Esophagus muscularis mucosa (tissue), 3 donors: ENCODE data around the gene EED.

Source experiments
- POLR2A ChIP-seq: fragments of 450-650 bp; IDR thresholded peaks from one replicate; pipeline ENCODE4 v1.6.1; 2017; ENCODE audit warnings: antibody characterized with exemption, moderate library complexity, mild to moderate bottlenecking, low read depth
- POLR2AphosphoS5 ChIP-seq, 2 donors: sonication (generic); formaldehyde crosslinking; IDR thresholded peaks; one replicate each; pipeline ENCODE4 v1.6.1; 2017; ENCODE audit warnings: antibody characterized with exemption in 2 of 2
- TF ChIP-seq, protein P1 (sequence below), 3 experiments: fragments of 200-600 bp in 2 of 3; fragments of 450-650 bp in 1 of 3; sonication (generic) in 2 of 3; IDR thresholded peaks; one replicate each; pipeline ENCODE4 v1.5.1; 2017 to 2019; ENCODE audit warnings: antibody characterized with exemption in 3 of 3, mild to moderate bottlenecking in 2 of 3, moderate library complexity in 1 of 3

DNA sequence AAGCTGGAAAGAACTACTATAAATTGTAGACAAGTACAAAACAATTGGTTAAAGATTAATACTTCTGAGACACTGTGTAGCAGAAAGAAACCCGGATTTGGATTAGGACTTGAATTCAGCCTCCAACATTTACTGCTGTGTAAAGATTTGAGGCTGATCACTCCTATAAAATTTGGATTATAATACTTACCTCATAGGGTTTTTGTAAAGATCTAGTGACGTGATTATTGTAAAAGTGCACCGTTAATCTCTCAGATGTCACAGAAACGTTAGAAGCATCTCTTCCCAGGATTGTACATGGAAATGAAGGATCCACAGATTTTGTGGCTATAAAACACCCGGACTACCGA lies 57.2 kb downstream of the EED start:
- TF ChIP-seq, protein P1, sequence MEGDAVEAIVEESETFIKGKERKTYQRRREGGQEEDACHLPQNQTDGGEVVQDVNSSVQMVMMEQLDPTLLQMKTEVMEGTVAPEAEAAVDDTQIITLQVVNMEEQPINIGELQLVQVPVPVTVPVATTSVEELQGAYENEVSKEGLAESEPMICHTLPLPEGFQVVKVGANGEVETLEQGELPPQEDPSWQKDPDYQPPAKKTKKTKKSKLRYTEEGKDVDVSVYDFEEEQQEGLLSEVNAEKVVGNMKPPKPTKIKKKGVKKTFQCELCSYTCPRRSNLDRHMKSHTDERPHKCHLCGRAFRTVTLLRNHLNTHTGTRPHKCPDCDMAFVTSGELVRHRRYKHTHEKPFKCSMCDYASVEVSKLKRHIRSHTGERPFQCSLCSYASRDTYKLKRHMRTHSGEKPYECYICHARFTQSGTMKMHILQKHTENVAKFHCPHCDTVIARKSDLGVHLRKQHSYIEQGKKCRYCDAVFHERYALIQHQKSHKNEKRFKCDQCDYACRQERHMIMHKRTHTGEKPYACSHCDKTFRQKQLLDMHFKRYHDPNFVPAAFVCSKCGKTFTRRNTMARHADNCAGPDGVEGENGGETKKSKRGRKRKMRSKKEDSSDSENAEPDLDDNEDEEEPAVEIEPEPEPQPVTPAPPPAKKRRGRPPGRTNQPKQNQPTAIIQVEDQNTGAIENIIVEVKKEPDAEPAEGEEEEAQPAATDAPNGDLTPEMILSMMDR (IDR thresholded peaks at IDR 0.05), result no peak
- TF ChIP-seq POLR2AphosphoS5 (IDR thresholded peaks at IDR 0.05) (no peak), POLR2A (no peak)
